SKM-1 (cell line): ENCODE results near the gene RERE.
"Not testable (repeated sequence)": the region's sequence is repeated elsewhere in the genome, so short reads cannot be mapped to it uniquely, and the experiment has no call there.

Experiments
- DNase-seq: peaks from one replicate; lab custom pipeline; 2025; ENCODE audit not compliant: unreplicated experiment; lab: John Stamatoyannopoulos, UW

Gene RERE

GRCh38 chr1:8463144-8463927 is 354.1 kb downstream of the RERE start:
- no peak for DNase-seq

- DNase-seq: no peak
These were observed 355.0 kb downstream of the RERE start for GRCh38 chr1:8462371-8462892.

DNA sequence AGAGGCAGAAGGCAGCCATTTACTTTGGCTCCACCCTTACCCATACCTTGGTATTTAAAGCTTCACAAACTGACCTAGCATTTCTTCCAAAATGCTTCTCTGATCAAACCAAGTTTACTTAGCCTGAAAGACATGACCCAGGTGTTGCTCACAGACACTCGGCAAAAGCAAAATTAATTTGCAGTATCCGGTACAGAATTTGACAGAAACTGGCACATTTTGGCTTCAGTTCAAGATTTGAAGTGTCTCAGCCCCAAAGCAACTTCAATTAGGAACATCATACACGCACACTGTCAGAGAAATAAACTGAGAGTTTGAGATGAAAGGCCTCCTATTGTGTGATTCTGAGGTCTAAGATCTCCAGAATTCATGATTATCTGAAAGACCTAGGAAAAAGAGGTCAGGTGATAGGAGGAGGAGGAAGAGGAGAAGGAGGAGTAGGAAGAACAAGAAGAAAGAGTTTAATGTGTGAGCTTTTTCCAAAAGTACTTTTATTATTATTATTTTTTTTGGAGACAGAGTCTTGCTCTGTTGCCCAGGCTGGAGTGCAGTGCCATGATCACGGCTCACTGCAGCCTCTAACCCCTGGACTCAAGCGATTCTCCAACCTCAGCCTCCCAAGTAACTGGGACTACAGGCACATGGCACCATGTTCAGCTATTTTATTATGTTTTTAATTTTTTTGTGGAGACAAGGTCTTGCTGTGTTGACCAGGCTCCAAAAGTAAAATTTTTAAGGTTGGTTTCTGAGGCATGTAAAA is 355.9 kb downstream of the RERE start:
- DNase-seq: no peak

GRCh38 chr1:8460784-8461183 is 356.7 kb downstream of the RERE start:
- no peak for DNase-seq

GRCh38 chr1:8460132-8460544 is 357.3 kb downstream of the RERE start:
- no peak for DNase-seq

DNA sequence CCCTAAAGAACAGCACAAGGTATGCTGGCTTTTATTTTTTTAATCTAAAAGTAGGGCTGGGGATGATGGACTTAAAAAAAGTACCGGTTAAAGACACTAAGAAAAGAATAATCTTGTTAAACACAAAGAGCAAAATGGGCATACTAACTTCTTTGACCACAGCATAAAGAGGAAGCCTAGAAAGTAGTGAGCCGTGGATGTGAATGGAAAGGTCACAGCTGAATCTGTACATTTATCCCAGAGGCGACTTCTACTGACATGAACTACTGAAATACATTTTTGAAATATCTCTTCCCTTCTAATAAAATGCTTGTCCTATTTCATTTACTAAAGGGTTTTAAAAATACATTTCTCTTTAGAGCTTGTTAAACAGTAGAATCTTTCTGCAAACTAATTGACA is 358.8 kb downstream of the RERE start:
- DNase-seq: no peak

- peak; percentile 14 for DNase-seq
These were observed 359.6 kb downstream of the RERE start for GRCh38 chr1:8457760-8458381.

DNA sequence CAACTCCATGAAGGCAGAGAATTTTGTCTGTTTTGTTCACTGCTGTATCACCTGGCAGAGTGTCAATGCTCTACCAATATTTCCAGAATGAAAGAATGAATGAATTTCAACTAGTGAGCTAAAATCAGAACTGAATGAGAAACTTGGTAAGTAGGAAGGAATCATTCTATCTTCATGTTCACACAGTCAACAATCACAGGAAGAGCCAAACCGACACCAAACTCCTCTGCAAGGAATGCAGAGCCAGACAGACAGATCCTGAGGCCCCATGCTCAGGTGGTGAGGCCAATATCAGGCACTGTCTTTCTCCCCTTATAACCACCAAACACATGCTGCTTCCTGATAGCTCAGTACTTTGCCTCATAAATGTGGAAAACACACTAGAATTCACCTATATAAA is 360.4 kb downstream of the RERE start:
- DNase-seq: no peak

GRCh38 chr1:8456308-8456912 is 361.0 kb downstream of the RERE start:
- DNase-seq: no peak

DNA sequence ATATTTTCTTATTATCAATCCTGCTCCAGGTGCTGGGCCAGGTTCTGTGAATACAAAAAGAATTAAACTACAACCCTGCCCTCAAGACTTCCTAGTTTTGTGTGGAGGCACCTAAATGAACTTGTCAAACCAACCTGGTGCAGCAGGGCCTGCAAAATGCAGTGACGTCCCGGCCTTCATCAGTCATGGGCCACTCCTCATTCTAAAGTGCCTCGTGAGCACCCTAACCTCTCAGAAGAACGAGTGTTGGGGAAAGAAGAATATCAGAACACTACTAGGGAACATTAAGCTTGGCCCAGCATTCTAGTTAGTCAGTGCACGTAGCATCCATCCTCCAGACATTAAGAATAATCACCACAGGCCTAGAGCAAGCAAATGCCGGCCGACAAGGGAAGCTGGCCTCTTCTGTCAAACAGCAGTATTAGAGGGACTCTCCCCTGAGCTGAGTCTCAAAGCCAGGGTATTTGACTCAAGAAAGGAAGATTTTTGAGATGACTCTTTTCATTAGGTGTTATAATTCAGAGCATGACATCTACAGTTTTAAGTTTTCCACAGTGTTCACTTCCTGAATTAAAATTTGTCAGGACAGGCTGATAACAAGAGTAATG is 361.6 kb downstream of the RERE start:
- DNase-seq: no peak

DNA sequence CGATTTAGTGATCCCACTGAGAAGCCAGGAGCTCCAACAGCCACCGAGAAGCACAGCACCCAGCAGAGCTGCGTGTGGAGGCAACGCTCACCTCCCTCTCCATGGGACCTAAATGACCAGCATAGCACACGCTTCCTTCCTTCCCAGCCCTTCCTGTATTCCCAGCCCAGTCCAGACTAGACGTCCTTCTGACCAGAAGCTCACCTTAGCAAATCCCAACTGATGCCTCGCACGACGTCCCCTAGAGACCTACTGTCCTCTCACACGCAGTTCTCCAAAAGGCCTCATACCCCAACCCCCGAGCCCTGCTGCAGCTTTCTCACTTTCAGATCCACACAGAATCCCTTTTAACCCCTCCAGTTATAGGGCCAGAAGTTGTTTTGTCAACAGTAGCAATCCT is 367.1 kb downstream of the RERE start:
- DNase-seq: no peak

DNA sequence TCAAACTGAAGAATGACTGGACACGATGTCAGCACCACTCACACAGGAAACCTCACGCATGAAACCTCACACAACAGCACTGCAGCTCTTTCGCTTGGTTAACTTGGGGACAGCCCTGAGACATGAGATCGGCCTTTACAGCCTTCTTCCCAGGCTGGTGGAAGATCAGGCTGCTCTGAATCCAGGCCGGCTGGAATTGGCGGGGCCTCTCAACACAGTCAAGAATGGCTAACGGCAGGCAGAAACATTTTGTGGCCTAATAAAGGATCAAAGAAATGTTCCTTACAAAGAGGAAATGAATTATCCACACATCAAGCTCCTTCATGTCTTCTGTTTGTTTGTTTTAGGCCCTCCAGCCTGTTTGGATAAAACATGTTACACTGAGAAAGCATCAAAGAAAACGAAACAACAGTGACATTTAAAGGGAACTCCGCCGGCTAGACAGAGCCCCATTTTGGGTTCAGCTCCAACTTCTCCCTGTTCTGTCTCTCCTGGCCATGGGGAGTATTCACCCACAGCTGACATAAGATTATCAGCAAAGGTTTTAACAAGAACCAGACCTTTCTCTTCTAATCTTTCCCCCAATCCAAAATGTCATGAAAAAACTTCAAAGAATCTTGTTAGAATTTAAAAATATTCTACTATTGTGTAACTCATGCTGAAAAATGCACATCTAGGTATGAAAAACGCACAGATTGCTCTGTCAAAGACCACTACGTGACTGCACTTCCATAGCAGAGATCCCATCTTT is 368.4 kb downstream of the RERE start:
- DNase-seq: no peak

DNA sequence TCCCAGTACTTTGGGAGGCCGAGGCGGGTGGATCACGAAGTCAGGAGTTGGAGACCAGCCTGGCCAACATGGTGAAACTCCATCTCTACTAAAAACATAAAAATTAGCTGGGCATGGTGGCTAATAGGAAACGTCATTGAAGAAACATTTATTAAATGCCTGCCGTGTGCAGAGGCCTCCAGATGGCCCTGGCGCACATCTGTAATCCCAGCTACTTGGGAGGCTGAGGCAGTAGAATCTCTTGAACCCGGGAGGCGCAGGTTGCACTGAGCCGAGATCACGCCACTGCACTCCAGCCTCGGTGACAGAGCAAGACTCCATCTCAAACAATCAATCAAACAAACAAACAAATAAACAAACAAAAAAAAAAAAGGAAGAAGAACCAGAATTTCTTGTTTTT is 368.9 kb downstream of the RERE start:
- DNase-seq: not testable (repeated sequence)

GRCh38 chr1:8447616-8448150 is 369.8 kb downstream of the RERE start:
- no peak for DNase-seq

DNA sequence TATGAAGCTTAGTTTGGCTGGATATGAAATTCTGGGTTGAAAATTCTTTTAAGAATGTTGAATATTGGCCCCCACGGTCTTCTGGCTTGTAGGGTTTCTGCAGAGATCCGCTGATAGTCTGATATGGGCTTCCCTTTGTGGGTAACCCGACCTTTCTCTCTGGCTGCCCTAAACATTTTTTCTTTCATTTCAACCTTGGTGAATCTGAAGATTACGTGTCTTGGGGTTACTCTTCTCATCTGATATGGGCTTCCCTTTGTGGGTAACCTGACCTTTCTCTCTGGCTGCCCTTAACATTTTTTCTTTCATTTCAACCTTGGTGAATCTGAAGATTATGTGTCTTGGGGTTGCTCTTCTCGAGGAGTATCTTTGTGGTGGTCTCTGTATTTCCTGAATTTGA is 371.3 kb downstream of the RERE start:
- not testable (repeated sequence) for DNase-seq

GRCh38 chr1:8443558-8444194 is 373.8 kb downstream of the RERE start:
- DNase-seq: no peak

GRCh38 chr1:8441426-8441825 is 376.0 kb downstream of the RERE start:
- DNase-seq: no peak

- DNase-seq: peak; percentile 58
These were observed 378.3 kb downstream of the RERE start for GRCh38 chr1:8439015-8439702.

DNA sequence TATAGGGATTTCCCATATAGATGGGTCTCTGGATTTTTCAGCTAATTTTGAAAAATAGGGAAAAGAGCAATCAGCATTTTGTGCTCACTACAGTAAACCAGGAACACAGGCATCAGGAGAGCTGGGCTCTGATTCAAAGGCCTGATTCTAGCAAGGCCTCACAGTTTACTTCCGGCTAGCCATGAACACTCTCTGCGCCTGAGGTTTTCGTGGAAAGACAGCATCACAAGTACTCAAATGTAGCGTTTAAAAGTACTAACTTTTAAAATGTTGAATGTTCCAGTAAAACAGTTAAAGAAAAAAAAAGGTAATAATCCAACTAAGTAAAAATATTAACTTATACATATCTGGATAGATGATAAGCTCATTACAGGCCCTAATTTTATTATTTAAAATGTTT is 379.0 kb downstream of the RERE start:
- no peak for DNase-seq
